ENCODE measurements around the gene LZIC. TPM values are rescaled to one million over a fixed set of nuclear protein-coding genes. Genes with fewer than 3 reads are reported as not detected.

LZIC gene
- polyA plus RNA-seq, 1 donor (not counting 4 experiments of a cell fraction or from before 2014, with no cell fraction given): 22.5 TPM

- Histone ChIP-seq H3K27ac (ENCODE audit: control insufficient read depth, insufficient read depth, low read length) (peak overlapping the region; percentile 2), H3K9ac (ENCODE audit: control insufficient read depth, extremely low read depth, insufficient read depth, low read length) (peak overlapping the region; percentile 5), H3K4me1 (ENCODE audit: control insufficient read depth, extremely low read depth, insufficient read depth, low read length) (peaks cover 42% of the 10 kb centered on the region), H3K9me3 (ENCODE audit: control insufficient read depth, low read depth, low read length) (no peaks in the 10 kb centered on the region), H3K4me2 (ENCODE audit: control insufficient read depth, extremely low read depth, insufficient read depth, low read depth, low read length) (peak overlapping the region; percentile 18), H3K79me2 (ENCODE audit: control insufficient read depth, insufficient read depth, low read length) (peaks cover 46% of the 10 kb centered on the region), H2AFZ (ENCODE audit: control insufficient read depth, low read length) (no peak overlapping the region), H3K4me3 (ENCODE audit: control insufficient read depth in 2 of 3, extremely low read depth in 1 of 3, insufficient read depth in 2 of 3, low read depth in 1 of 3, low read length in 3 of 3) (no peak overlapping the region), H3K27me3 (ENCODE audit: control insufficient read depth, extremely low read depth, insufficient read depth, low read length) (no peaks in the 10 kb centered on the region), H4K20me1 (ENCODE audit: control insufficient read depth, extremely low read depth, insufficient read depth, low read length) (no peaks in the 10 kb centered on the region), H3K9me1 (ENCODE audit: control insufficient read depth, extremely low read depth, insufficient read depth, low read length) (no peaks in the 10 kb centered on the region), H3K36me3 (ENCODE audit: control insufficient read depth in 2 of 2, extremely low read depth in 1 of 2, insufficient read depth in 2 of 2, low read length in 2 of 2) (peaks cover 0 to 8% of the 10 kb centered on the region in 2 experiments)
- peak; percentile 13 for FAIRE-seq
- no peak for DNase-seq (ENCODE audit: low read depth, low spot score)
- dilution Hi-C loops (cut with MboI; ENCODE audit: extremely low pct_ligation_motif_present, low sequenced_read_pairs): no loop called here
- TF ChIP-seq EZH2 (IDR thresholded peaks at IDR 0.05; ENCODE audit: low read length): no peak
- peak in 1 of 3 experiments; percentile 17 for TF ChIP-seq CTCF (optimal IDR thresholded peaks at IDR 0.05 in 1 of 3, IDR thresholded peaks at IDR 0.05 in 1 of 3, conservative IDR thresholded peaks at IDR 0.05 in 1 of 3; ENCODE audit: extremely low read depth in 1 of 3, insufficient read depth in 2 of 3, low read length in 3 of 3)
Observed at GRCh38 chr1:9900142-9901043, 42.8 kb downstream of the LZIC start.

- no peak for TF ChIP-seq EZH2 (IDR thresholded peaks at IDR 0.05; ENCODE audit: low read length)
- TF ChIP-seq CTCF (optimal IDR thresholded peaks at IDR 0.05 in 1 of 3, IDR thresholded peaks at IDR 0.05 in 1 of 3, conservative IDR thresholded peaks at IDR 0.05 in 1 of 3; ENCODE audit: extremely low read depth in 1 of 3, insufficient read depth in 2 of 3, low read length in 3 of 3): no peak
- dilution Hi-C loops (cut with MboI; ENCODE audit: extremely low pct_ligation_motif_present, low sequenced_read_pairs): loop anchor here (25.0 kb wide), 1 partner anchor 107 kb away; no protein-coding TSS in a partner anchor
- Histone ChIP-seq H3K4me3 (ENCODE audit: control insufficient read depth in 2 of 3, extremely low read depth in 1 of 3, insufficient read depth in 2 of 3, low read depth in 1 of 3, low read length in 3 of 3) (peak overlapping the region in 2 of 3 experiments; percentile 59 to 68), H2AFZ (ENCODE audit: control insufficient read depth, low read length) (no peak overlapping the region), H3K36me3 (ENCODE audit: control insufficient read depth in 2 of 2, extremely low read depth in 1 of 2, insufficient read depth in 2 of 2, low read length in 2 of 2) (peaks cover 2 to 8% of the 10 kb centered on the region in 2 experiments), H3K4me2 (ENCODE audit: control insufficient read depth, extremely low read depth, insufficient read depth, low read depth, low read length) (peak overlapping the region; percentile 94), H3K27ac (ENCODE audit: control insufficient read depth, insufficient read depth, low read length) (peak overlapping the region; percentile 96), H3K9me1 (ENCODE audit: control insufficient read depth, extremely low read depth, insufficient read depth, low read length) (peaks cover 3% of the 10 kb centered on the region), H3K4me1 (ENCODE audit: control insufficient read depth, extremely low read depth, insufficient read depth, low read length) (peaks cover 57% of the 10 kb centered on the region), H3K27me3 (ENCODE audit: control insufficient read depth, extremely low read depth, insufficient read depth, low read length) (no peaks in the 10 kb centered on the region), H3K79me2 (ENCODE audit: control insufficient read depth, insufficient read depth, low read length) (peaks cover 13% of the 10 kb centered on the region), H3K9me3 (ENCODE audit: control insufficient read depth, low read depth, low read length) (no peaks in the 10 kb centered on the region), H4K20me1 (ENCODE audit: control insufficient read depth, extremely low read depth, insufficient read depth, low read length) (no peaks in the 10 kb centered on the region), H3K9ac (ENCODE audit: control insufficient read depth, extremely low read depth, insufficient read depth, low read length) (peak overlapping the region; percentile 71)
- peak; percentile 49 for FAIRE-seq
- no peak for DNase-seq (ENCODE audit: low read depth, low spot score)
Observed at GRCh38 chr1:9894115-9894514, 49.1 kb downstream of the LZIC start.
